ENCODE results near the gene TFEB. TPM values are rescaled to one million over a fixed set of nuclear protein-coding genes. Genes with fewer than 3 reads are reported as not detected.

The TFEB gene
- polyA plus RNA-seq, 1 donor (not counting 4 experiments of a cell fraction or from before 2014, with no cell fraction given): 4.3 TPM

GRCh38 chr6:41717392-41717736 is 18.0 kb downstream of the TFEB start:
- no peak overlapping the region for H3K4me3 ChIP-seq (ENCODE audit: control insufficient read depth in 2 of 3, extremely low read depth in 1 of 3, insufficient read depth in 2 of 3, low read depth in 1 of 3, low read length in 3 of 3)
- FAIRE-seq (no peak), DNase-seq (ENCODE audit: low read depth, low spot score) (no peak)
- H3K27me3 ChIP-seq (ENCODE audit: control insufficient read depth, extremely low read depth, insufficient read depth, low read length): no peaks in the 10 kb centered on the region
- no peaks in the 10 kb centered on the region for H3K9me3 ChIP-seq (ENCODE audit: control insufficient read depth, low read depth, low read length)
- no peaks in the 10 kb centered on the region for H3K79me2 ChIP-seq (ENCODE audit: control insufficient read depth, insufficient read depth, low read length)
- dilution Hi-C loops (cut with MboI; ENCODE audit: extremely low pct_ligation_motif_present, low sequenced_read_pairs): no loop called here
- peaks cover 47% of the 10 kb centered on the region for H3K4me1 ChIP-seq (ENCODE audit: control insufficient read depth, extremely low read depth, insufficient read depth, low read length)
- peak overlapping the region; percentile 7 for H3K4me2 ChIP-seq (ENCODE audit: control insufficient read depth, extremely low read depth, insufficient read depth, low read depth, low read length)
- no peaks in the 10 kb centered on the region for H3K36me3 ChIP-seq (ENCODE audit: control insufficient read depth in 2 of 2, extremely low read depth in 1 of 2, insufficient read depth in 2 of 2, low read length in 2 of 2)
- H4K20me1 ChIP-seq (ENCODE audit: control insufficient read depth, extremely low read depth, insufficient read depth, low read length): no peaks in the 10 kb centered on the region
- TF ChIP-seq EZH2 (IDR thresholded peaks at IDR 0.05; ENCODE audit: low read length) (no peak), CTCF (optimal IDR thresholded peaks at IDR 0.05 in 1 of 3, IDR thresholded peaks at IDR 0.05 in 1 of 3, conservative IDR thresholded peaks at IDR 0.05 in 1 of 3; ENCODE audit: extremely low read depth in 1 of 3, insufficient read depth in 2 of 3, low read length in 3 of 3) (no peak)
- no peak overlapping the region for H3K9ac ChIP-seq (ENCODE audit: control insufficient read depth, extremely low read depth, insufficient read depth, low read length)
- no peak overlapping the region for H3K27ac ChIP-seq (ENCODE audit: control insufficient read depth, insufficient read depth, low read length)
- H3K9me1 ChIP-seq (ENCODE audit: control insufficient read depth, extremely low read depth, insufficient read depth, low read length): no peaks in the 10 kb centered on the region
- H2AFZ ChIP-seq (ENCODE audit: control insufficient read depth, low read length): no peak overlapping the region

DNA sequence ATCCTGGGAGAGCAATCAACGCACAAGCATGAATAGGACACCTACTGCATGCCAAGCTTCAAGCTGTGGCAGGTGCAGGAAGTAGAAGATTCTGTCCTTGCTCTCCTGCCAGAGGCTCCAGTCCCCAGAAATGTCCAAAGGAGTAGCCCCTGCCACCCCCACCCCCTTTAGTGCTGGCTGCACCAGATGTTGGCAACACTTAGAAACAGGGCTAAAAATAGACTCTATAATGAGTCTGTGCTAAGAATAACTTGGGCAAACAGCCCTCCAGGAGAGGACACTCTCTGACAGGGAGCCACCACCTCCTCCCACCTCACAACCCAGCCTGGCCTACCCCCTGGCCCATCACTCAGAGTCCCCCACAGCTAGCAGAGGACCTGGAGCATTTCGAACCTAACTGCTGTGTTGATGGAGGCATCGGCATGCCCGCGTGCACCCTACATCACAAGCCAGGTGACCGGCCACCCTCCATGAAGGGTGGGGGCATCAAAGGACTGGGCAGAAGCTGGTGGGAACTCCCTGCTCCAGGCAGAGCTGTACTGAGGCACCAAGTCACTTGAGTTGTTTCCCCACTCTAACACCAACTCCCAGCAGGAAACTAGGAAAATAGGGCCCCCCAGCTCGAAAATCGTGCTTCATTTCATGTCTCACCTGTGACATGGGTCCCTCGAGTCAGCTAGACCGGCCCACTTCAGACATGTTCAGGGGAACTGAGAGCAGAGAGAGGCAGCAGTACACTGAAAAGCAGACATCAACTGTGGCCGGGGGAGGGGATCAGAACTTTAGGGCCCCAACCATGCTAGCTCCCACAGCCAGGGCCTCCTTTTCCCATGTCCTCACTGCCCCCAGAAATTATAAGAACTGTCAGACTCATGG is 18.7 kb downstream of the TFEB start:
- Histone ChIP-seq H3K4me1 (ENCODE audit: control insufficient read depth, extremely low read depth, insufficient read depth, low read length) (peaks cover 46% of the 10 kb centered on the region), H3K9ac (ENCODE audit: control insufficient read depth, extremely low read depth, insufficient read depth, low read length) (no peak overlapping the region), H3K9me1 (ENCODE audit: control insufficient read depth, extremely low read depth, insufficient read depth, low read length) (no peaks in the 10 kb centered on the region), H3K4me2 (ENCODE audit: control insufficient read depth, extremely low read depth, insufficient read depth, low read depth, low read length) (no peak overlapping the region), H3K36me3 (ENCODE audit: control insufficient read depth in 2 of 2, extremely low read depth in 1 of 2, insufficient read depth in 2 of 2, low read length in 2 of 2) (no peaks in the 10 kb centered on the region), H4K20me1 (ENCODE audit: control insufficient read depth, extremely low read depth, insufficient read depth, low read length) (no peaks in the 10 kb centered on the region), H3K79me2 (ENCODE audit: control insufficient read depth, insufficient read depth, low read length) (no peaks in the 10 kb centered on the region), H2AFZ (ENCODE audit: control insufficient read depth, low read length) (no peak overlapping the region), H3K4me3 (ENCODE audit: control insufficient read depth in 2 of 3, extremely low read depth in 1 of 3, insufficient read depth in 2 of 3, low read depth in 1 of 3, low read length in 3 of 3) (no peak overlapping the region), H3K9me3 (ENCODE audit: control insufficient read depth, low read depth, low read length) (no peaks in the 10 kb centered on the region), H3K27me3 (ENCODE audit: control insufficient read depth, extremely low read depth, insufficient read depth, low read length) (no peaks in the 10 kb centered on the region), H3K27ac (ENCODE audit: control insufficient read depth, insufficient read depth, low read length) (no peak overlapping the region)
- dilution Hi-C loops (cut with MboI; ENCODE audit: extremely low pct_ligation_motif_present, low sequenced_read_pairs): no loop called here
- FAIRE-seq (no peak), DNase-seq (ENCODE audit: low read depth, low spot score) (no peak)
- TF ChIP-seq EZH2 (IDR thresholded peaks at IDR 0.05; ENCODE audit: low read length) (no peak), CTCF (optimal IDR thresholded peaks at IDR 0.05 in 1 of 3, IDR thresholded peaks at IDR 0.05 in 1 of 3, conservative IDR thresholded peaks at IDR 0.05 in 1 of 3; ENCODE audit: extremely low read depth in 1 of 3, insufficient read depth in 2 of 3, low read length in 3 of 3) (no peak)
